KOPT-K1 (cell line): Measurements from ENCODE around the gene LATS1.

Source experiments
- H3K27ac ChIP-seq: fragments of 200-600 bp; sonication (generic); 2 replicates; pipeline ENCODE4 v1.5.1; 2016; ENCODE audit warnings: antibody characterized with exemption, mild to moderate bottlenecking, low read depth, low read length; ENCODE audit not compliant: poor library complexity, severe bottlenecking
- H3K36me3 ChIP-seq: fragments of 200-600 bp; sonication (generic); 2 replicates; pipeline ENCODE4 v1.5.1; 2017; ENCODE audit warnings: antibody characterized with exemption, mild to moderate bottlenecking, low read length, moderate library complexity; ENCODE audit not compliant: insufficient read depth
- H3K9me3 ChIP-seq: fragments of 200-600 bp; sonication (generic); 2 replicates; pipeline ENCODE4 v1.5.1; 2017; ENCODE audit warnings: antibody characterized with exemption, low read length, mild to moderate bottlenecking; ENCODE audit not compliant: insufficient read depth, poor library complexity, severe bottlenecking

LATS1 gene

DNA sequence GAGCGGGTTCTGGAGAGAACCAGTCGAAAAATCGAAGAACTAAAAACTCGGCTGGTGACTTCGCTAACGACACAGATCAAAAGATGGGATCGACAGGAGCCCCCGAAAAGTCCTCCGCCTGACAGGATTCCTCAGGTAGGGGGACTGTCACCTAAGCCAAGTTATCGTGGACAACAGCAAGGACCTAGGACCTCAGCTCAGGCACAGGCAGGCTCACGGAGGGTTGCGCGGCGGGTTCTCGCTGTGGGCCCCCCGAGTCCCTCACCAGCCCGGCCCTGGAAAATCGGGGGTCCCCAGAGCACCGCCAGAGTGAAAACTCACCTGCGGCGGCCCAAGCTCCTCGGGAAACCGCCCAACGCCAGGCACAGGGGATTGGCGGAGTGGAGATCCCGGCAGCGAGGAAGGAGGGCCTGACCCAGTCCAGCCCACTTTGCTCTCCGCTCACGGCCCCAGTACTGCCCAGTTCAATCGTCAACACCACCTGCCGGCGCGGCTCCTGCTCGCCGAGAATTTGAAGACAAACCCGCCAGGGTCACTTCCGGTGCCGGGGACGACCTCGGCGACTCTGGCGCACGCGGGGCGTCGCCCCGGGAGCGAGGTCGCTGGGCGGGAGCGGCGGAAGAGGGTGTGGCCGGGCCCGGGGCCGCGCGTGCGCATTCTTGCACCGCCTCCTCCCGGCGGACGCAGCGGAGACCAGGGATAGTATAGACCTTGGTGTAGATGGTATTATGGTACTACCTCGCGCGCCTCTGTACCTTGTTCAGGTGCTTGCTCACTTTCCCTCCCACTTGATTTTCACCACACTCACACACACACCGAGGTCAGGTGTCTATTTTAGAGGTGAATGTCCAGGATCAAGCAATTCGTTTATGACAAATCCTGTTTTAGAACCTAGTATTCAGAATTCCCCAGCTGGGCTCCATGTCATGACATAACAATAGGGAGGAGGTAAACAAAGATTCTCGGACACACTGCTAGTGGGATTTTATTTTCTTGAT, 69.5 kb downstream of the LATS1 start, which contains the start of gene KATNA1:
Gene KATNA1, minus strand, starts transcription at position 567 of the 998 bp plus-strand sequence. CDS start 10,167 bp downstream, outside the sequence.
- Histone ChIP-seq H3K36me3 (no peaks in the 10 kb centered on the region), H3K27ac (peak within 1 kb of the TSS; percentile 76), H3K9me3 (no peaks in the 10 kb centered on the region)

DNA sequence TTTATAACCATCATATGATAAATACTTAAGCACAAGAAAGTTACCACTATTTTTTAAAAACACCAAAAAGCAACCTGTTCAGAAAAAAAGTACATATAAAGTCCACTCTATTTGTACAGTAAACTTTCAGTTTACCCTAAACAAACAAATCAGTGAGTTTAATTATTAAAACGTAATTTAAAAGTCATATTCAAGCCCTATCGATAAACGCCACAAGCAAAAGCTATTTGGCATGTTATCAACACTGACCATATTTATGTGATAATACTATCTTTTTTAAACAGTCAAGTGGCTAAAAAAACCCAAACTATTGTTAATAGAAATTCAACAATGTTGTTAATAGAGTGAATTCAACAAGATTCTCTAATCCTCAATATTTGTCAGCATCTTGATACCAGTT, 71.3 kb downstream of the LATS1 start:
- Histone ChIP-seq H3K27ac (no peak overlapping the region), H3K9me3 (no peaks in the 10 kb centered on the region), H3K36me3 (no peaks in the 10 kb centered on the region)

DNA sequence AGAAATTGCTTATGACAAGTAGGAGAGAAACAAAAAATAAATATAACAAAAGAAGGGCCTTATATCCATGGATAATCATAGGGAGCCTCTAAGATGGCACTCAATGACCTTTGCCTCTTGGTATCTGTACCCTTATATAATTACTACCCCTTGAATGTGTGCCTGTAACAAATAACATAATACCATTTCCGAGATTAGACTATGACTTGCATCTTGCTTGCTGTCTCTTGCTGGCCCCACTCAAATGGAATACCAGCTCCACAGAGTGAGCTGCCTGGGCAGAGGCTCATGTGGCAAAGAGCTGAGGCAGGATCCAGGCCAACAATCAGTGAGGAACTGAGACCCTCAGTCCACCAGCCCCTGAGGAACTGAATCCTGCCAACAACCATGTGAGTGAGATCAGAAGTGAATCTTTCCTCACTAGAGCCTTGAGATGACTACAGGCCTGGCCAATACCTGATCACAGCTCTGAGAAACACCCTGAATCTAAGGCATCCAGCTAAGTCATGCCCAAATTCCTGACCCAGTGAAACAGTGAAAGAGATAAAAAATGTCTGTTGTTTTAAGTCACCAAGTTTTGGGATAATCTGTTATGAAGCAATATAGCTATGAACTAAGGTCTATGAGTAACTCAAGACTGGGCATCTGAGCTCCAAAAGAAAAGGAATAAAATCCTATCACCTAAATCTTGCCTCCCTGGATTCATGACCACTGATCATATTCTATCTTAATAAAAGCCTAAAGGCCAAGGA, 74.9 kb downstream of the LATS1 start:
- no peaks in the 10 kb centered on the region for H3K9me3 ChIP-seq
- H3K27ac ChIP-seq: no peak overlapping the region
- H3K36me3 ChIP-seq: peaks cover 4% of the 10 kb centered on the region; the same call in 1 of the 2 replicates

- Histone ChIP-seq H3K27ac (no peak overlapping the region), H3K36me3 (peaks cover 28% of the 10 kb centered on the region), H3K9me3 (no peaks in the 10 kb centered on the region)
These were observed 81.8 kb downstream of the LATS1 start for GRCh38 chr6:149636124-149636523.

DNA sequence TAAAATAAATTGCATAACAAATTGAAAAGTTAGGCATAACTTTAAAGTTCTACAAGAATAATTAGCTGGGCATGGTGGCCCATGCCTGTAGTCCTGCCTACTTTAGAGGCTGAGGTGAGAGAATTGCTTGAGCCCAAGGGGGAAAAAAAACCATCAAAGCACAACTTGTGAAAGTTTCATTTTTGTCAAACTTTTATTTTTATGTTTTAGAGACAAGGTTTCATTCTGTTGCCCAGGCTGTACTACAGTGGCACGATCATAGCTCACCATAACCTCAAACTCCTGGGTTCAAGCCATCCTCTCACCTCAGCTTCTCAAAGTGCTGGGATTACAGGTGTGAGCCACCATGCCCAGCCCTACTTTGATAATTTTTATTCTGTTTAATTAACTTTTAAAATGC, 83.6 kb downstream of the LATS1 start:
- Histone ChIP-seq H3K9me3 (no peaks in the 10 kb centered on the region), H3K27ac (no peak overlapping the region), H3K36me3 (peaks cover 41% of the 10 kb centered on the region)

DNA sequence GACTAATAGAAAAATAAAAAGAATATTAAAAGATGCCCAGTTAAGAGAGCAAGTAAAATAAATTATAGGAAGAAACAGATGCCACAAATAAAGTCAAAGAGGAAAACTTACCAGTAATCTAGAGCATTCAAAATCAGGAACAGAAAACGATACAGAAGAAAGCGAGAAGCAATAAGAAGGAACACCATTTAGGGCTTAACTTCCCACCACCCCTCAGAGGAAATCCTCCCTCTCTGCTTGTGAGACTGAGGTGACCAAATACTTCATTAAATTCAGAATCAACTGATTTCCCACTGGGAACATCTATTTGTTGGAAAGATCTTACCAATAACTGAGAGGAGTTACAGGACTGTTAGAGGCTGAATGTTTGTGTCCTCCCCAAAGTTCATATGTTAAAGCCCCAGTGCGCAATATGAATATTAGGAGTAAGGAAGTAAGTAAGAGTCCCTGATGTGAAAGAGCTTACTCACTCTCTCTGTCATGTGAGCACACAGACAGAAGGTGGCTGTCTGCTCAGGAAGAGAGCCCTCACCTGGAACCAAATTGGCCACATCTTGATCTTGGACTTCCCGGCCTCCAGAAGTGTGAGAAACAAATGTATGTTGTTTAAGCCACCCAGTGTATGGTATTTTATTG, 88.9 kb downstream of the LATS1 start:
- no peak overlapping the region for H3K27ac ChIP-seq
- H3K36me3 ChIP-seq: peaks cover 53% of the 10 kb centered on the region
- H3K9me3 ChIP-seq: no peaks in the 10 kb centered on the region

- no peak overlapping the region for H3K27ac ChIP-seq
- H3K9me3 ChIP-seq: no peaks in the 10 kb centered on the region
- peaks cover 60% of the 10 kb centered on the region for H3K36me3 ChIP-seq
These were observed 90.2 kb downstream of the LATS1 start for GRCh38 chr6:149627672-149628071.

GRCh38 chr6:149615805-149616204, 102.1 kb downstream of the LATS1 start:
- Histone ChIP-seq H3K36me3 (peaks cover 65% of the 10 kb centered on the region), H3K9me3 (peaks cover 16% of the 10 kb centered on the region), H3K27ac (no peak overlapping the region)

- Histone ChIP-seq H3K27ac (no peak overlapping the region), H3K9me3 (peaks cover 16% of the 10 kb centered on the region), H3K36me3 (peaks cover 57% of the 10 kb centered on the region)
These were observed 103.6 kb downstream of the LATS1 start for GRCh38 chr6:149614337-149614736.

GRCh38 chr6:149608381-149608982, 109.4 kb downstream of the LATS1 start:
- Histone ChIP-seq H3K9me3 (peaks cover 6% of the 10 kb centered on the region), H3K27ac (no peak overlapping the region), H3K36me3 (peaks cover 41% of the 10 kb centered on the region)
